Peyer's patch (tissue), 4 donors: Measurements from ENCODE around the gene SCN1A.

ENCODE experiments used
- POLR2A ChIP-seq, 2 donors: fragments of 450-650 bp; IDR thresholded peaks; one replicate each; pipeline ENCODE4 v1.5.1; 2017; ENCODE audit warnings: antibody characterized with exemption in 2 of 2, mild to moderate bottlenecking in 2 of 2, moderate library complexity in 2 of 2
- TF ChIP-seq, protein P1 (sequence below), 6 experiments: fragments of 450-650 bp in 4 of 6; fragments of 200-600 bp in 2 of 6; sonication (generic) in 1 of 6; IDR thresholded peaks; one replicate each; pipeline ENCODE4 v1.5.1; 2017 to 2019; ENCODE audit warnings: antibody characterized with exemption in 6 of 6, mild to moderate bottlenecking in 3 of 6, moderate library complexity in 1 of 6

GRCh38 chr2:166140475-166140874 lies 12.7 kb upstream of the SCN1A start:
- TF ChIP-seq, protein P1, sequence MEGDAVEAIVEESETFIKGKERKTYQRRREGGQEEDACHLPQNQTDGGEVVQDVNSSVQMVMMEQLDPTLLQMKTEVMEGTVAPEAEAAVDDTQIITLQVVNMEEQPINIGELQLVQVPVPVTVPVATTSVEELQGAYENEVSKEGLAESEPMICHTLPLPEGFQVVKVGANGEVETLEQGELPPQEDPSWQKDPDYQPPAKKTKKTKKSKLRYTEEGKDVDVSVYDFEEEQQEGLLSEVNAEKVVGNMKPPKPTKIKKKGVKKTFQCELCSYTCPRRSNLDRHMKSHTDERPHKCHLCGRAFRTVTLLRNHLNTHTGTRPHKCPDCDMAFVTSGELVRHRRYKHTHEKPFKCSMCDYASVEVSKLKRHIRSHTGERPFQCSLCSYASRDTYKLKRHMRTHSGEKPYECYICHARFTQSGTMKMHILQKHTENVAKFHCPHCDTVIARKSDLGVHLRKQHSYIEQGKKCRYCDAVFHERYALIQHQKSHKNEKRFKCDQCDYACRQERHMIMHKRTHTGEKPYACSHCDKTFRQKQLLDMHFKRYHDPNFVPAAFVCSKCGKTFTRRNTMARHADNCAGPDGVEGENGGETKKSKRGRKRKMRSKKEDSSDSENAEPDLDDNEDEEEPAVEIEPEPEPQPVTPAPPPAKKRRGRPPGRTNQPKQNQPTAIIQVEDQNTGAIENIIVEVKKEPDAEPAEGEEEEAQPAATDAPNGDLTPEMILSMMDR (IDR thresholded peaks at IDR 0.05) = no peak
- no peak for TF ChIP-seq POLR2A (IDR thresholded peaks at IDR 0.05)
